GM21717 (cell line): ENCODE data around the gene LAMB1.
A peak's percentile ranks its signal among the peaks of the same experiment; 100 is the strongest.

Experiments
- ATAC-seq: cut with Tn5 transposase; IDR thresholded peaks from one replicate; pipeline ENCODE4 v1.9.1; 2021; ENCODE audit warnings: mild to moderate bottlenecking, moderate library complexity; ENCODE audit not compliant: unreplicated experiment

LAMB1 gene

GRCh38 chr7:107949443-107949935, 53.5 kb downstream of the LAMB1 start:
- no peak for ATAC-seq

- no peak for ATAC-seq
These were observed 54.1 kb downstream of the LAMB1 start for GRCh38 chr7:107948645-107949442.

DNA sequence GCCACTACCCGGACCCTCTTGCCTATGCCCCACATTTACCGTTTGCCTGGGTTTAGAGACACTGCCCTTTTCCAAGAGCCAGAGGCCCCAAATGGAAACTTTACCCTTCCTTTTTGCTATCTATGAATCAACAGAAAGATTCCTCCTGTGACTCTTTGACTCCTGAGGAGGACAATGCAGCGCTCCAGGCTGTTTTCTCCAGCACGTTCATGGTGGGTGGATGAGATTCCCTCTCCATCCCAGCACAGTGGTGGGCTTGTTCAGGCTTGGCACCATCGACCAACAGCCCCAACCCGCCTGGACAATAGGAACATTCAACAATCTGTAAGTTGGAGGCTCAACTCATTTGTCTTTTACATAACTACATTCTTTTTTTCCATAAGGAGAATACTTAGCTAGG, 56.1 kb downstream of the LAMB1 start:
- ATAC-seq, result no peak

DNA sequence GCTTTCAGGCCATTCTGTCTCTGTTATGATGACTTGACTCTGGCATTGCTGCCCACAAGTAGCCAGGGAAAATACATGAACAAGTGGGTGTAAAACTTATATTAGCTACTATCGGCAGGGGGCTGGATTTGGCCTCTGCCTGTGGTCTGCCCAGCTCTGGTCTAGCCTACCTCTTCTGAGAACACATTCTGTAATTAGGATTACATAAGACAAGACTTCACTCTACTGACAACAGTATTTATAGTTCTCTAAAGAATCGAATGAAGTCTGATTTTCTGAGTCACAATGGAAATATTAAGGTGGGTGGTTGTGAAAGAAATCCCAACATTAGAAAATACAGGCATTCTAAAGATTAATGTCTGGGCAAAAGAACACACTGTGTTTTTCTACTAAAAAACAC, 56.5 kb downstream of the LAMB1 start:
- no peak for ATAC-seq

DNA sequence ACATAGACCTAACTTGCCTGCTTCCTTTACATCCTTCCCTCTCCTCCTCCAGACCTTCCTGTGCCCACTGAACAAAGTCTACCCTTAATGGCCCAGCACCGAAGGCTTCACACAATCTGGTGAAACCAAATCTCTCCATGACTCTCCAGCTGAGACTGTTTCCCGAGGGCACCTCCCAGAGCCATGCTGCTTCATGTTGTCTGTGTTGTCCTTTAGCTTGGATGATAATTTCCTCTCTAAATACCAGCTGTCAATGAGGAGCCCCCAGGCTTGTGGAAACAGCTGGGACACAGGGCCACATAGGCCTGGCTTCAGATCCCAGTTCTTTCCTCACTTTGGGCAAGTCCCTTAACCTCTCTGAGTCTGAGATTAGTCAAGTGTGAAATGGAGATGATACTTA, 57.6 kb downstream of the LAMB1 start:
- ATAC-seq, result no peak

- ATAC-seq, result no peak
These were observed 58.4 kb downstream of the LAMB1 start for GRCh38 chr7:107944411-107945169.

- no peak for ATAC-seq
These were observed 59.9 kb downstream of the LAMB1 start for GRCh38 chr7:107943018-107943417.

DNA sequence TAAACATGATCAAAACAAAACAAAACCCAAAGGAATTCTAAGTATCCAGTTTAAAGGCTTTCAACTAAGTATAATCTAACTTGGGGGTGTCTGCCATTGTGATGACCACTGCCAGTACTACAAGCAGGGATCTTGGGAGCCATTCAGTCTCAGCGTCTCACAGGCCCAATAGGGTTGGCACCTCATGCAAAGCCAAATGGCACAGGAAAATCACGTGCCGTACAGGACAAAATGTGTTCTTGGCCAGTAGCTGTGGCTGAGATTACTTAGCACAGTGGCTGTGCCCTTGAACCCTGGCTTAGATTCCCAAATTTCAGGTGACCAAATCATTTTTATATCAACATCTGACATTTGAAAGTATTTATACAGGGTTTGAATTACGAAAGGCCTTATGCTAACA, 62.0 kb downstream of the LAMB1 start:
- ATAC-seq, result no peak

DNA sequence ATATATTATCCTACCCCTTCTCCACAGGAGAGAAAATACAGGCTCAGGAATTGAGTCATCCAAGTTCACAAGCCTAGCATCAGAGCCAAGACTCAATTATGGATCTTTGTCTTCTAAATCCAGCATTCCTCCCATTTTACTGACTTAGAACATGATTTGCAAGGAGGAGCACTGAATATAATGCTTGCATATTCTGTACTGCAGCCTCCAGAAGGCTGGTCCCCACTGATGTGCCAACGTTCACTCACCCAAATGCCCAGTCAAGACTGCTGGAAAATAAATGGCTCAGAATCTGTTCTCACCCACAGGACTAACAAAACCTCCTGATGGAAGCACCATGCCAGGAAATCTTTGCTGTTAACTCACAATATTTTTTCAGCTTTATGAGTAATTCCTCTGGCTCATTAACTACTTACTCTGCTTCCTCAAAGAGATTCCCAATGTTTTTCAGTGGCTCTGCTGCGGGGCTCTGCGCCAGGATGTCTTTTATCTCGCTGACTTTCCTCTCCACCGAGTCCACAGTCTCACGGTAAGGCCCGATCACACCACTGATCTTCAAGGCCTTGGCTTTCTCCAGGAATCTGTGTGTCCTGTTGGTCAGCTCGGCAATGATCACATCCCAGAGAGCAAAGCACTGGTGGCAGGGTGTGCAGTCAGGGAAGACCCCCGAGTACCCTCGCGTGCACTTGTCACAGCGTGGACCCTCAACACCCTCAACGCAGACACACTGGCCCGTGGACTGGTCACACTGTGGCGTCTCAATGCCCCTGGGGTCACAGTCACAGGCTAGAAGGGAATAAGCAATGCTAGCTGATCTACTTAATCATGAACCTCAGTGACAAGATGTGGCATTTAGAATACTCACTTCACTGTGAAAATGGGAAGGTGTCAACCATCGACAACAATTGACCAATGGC, 63.1 kb downstream of the LAMB1 start:
- ATAC-seq, result no peak

DNA sequence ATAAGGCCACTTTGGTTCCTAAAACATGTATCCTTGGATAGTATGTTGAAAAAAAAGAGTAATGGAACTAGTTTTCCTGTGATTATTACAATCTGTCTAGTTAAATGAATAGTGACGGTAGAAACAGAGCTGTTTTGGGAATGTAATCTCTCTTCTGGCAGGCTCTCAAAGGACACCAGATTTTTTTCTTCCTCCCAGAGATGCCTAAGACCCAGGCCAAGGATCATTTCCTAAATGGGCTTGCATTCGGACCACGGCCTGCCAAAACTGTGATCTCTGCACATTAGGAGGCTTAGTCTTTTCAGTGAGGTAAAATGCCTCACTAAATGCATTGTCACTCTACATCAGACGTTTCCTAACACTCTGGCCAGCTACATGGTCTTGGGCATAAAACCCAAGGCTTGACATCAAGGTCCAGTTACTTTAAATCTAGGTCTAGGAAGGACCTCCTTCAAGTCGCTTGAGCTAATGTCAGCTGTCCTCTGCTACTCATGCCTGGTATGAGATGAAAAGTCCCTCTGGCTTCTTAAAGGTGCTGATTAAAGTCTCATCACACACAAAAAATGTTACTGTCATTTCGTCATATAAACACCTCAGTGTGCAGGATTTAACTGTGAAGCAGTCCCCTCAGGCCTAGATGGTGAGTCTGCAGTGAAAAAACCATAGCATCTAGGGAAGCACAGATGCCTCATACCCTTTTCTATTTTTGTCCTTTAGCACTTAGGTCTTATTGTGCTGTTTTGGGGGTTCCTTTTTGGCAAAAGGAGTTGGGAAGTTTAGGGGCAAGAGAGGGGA, 64.3 kb downstream of the LAMB1 start:
- no peak for ATAC-seq

- ATAC-seq, result no peak
These were observed 65.4 kb downstream of the LAMB1 start for GRCh38 chr7:107937531-107937930.

- ATAC-seq, result no peak
These were observed 66.6 kb downstream of the LAMB1 start for GRCh38 chr7:107936312-107936711.

DNA sequence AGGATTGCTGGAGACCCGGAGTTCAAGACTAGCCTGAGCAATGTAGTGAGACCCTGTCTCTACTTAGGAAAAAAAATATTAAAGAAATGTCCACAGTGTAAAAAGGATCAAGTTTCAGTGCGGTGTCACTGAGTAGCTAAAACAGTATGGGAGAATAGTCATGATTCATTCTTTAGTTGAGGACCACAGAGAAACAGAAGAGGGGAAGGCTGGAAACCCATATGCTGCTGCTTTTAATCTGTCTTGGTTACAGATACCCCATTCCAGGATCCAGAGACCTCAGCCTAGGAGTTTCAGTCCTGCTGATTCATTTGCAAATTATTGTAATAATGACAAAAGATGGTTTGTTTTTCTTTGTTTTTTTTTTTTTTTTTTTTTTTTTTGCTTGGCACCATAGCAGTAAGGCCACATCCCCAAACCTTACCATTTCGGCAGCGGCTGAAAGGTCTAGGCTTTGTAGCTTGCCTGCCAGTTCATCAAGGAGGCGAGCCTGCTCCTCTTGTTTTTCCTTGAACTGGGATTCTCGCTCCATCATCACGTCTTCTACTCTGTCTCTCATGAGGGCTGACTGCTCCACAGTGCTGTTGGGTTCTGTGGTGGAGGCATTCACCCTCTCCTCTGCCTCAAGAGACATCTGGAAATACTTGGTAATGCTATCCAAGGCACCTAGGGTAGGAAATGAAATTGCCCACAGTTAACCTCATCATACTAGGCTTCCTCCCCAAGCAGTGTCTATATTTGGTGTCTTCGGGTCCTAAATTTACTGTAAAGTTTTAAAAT, 67.8 kb downstream of the LAMB1 start:
- no peak for ATAC-seq

DNA sequence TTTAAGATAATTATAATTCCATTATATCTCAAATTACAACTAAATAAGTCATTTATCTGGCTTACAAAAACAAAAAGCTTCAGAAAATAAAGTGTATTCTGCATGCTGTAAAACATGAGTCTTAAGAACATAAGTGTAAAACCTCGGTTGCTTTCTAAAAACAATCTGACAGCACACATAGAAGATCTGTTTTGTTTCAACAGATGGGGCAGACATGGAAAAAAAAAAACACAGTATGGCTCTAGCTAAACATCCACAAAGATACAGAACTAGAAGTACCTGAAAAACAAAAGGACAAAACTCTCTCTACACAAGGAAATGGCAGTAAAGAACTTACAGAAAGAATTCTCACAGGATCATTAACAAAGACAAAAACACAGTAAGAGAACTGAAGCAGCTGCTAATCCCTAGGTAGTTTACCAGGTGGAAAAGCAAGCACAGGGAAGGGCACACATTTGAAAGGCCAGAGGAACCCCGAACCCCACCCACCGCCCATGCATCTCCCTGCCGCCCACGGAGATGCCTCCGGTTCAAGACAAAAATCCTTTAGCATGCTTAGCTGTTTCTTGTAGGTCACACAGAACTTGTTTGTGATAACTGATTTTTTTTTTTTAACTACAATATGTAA, 69.5 kb downstream of the LAMB1 start:
- no peak for ATAC-seq

DNA sequence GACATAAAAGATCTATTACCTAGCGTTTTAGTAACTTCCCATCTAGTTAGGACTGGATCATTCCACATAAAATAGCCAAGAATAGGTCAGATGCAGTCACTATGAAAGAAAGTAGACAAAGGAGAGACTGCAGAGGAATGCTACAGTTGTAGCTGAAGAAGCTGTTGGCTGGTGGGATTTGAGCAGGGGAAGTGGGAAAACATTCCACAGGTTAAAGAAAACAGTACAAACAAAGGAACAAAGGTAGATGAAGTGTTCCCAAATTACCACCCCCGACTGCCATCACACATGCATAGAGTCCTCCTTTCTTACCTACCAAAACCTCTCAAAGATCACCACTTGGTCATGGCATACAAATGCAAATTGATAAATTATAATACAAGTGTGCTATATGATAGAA, 70.2 kb downstream of the LAMB1 start:
- no peak for ATAC-seq

DNA sequence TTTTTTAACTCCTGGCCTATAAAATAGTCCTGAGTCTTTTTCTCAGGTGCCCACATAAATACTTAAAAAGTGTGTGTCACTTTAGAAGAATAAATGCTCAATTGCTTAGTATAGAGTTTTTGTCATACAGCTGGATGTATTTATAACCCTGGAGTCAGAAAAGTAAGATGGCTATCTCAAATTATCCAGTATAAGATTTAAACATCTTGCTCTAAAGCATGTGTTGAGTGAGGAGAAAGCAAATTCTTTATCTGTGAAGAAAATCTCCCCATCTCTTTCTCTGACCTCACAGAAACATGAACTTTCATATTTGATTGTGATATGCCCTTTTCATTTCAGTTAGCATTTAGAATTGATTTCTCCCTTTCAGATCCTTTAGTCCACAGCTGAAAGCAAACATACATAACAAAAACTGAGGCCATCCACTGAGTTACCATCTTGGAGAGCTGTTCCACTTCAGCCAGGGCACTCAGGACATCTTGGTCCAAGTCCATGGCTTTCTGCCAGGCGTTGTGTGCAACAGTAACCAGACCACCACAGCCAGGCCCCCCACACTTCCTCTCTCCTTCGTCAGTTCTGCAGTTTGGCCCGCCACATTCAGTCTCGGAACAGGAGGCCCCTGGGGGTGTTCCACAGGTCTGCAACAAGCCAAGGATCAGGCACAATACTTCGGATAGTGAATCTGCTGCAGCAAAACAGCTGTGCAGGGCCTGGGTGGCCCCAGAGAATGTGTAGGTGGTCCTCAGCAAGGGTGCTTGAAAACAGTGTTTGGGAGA, 71.0 kb downstream of the LAMB1 start:
- no peak for ATAC-seq

DNA sequence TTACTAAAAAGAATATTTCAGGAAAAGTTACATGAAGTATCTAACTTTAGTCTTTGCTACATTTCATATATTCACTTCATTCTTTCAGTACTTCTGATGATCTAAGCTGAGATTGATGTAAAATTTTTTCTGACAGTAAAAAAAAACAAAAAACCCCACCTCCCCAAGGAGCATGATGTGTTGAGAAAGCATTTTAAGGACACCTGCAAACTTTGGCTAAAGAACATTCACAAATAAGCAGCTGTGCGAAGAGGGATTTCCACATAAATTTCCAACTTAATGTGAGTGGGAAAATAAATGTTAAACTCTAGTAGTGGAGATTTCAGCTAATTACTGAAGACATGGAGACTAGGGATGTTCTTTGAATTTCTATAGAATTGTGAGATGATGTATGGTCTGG, 76.5 kb downstream of the LAMB1 start:
- ATAC-seq, result no peak

DNA sequence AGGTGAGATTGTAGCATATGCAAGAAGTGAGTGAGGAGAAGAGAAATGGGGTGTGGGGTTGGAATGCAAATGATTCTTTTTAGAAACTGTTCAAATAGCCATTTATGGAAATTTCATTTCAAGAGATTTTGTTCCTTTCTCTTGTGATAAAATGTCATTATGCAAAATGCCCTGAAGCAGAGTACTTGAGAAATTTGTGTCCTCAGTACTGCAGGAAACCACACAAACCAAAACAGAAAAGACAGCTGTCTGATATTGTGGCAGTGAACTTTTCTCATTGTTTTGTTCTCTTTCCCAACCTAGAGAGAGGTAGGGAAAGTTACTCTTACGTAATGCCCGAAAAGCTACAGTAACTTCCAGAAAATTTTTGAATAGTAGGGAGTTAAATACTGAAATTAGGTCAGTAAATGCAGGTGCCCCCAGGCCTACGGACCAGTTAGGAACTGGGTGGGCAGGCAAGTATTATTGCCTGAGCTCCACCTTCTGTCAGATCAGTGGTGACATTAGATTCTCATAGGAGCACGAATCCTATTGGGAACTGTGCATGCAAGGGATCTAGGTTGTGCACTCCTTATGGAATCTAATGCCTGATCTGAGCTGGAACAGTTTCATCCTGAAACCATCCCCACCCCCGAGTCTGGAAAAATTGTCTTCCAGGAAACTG, 78.0 kb downstream of the LAMB1 start:
- peak; percentile 95 for ATAC-seq
